ENCODE data around the gene CDCA7L. TPM values are rescaled to one million over a fixed set of nuclear protein-coding genes. Genes with fewer than 3 reads are reported as not detected.

CDCA7L gene
- total RNA-seq, 1 donor from 2014 or later, result 40.7 TPM

- no peak overlapping the region for H3K4me3 Mint-ChIP-seq (ENCODE audit: unreplicated experiment)
- H3K27ac Mint-ChIP-seq (ENCODE audit: unreplicated experiment), result no peak overlapping the region
- no peaks in the 10 kb centered on the region for H3K27me3 Mint-ChIP-seq (ENCODE audit: unreplicated experiment)
Observed at GRCh38 chr7:21980926-21981500, 35.3 kb upstream of the CDCA7L start.

DNA sequence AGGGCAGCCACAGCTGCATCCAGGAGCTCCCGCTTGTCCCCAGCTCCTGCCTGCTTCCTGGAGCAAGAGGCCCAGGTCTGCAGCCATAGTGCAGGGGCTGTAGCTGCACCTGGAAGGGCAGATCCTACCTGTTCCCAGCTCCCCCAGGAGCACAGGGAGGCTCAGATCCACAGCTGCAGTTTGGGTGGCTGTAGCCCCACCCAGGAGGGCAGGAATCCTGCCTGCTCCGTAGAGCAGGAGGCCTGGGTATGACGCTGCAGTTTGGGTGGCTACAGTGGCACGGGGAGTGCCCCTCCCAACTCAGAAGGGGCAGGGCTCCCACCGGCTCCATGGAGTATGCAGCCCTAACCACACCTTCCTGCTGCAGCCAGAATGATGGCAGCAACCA, 26.7 kb upstream of the CDCA7L start:
- Mint-ChIP-seq H3K9me3 (ENCODE audit: unreplicated experiment) (no peaks in the 10 kb centered on the region), H3K27ac (ENCODE audit: unreplicated experiment) (no peak overlapping the region), H3K4me1 (ENCODE audit: unreplicated experiment) (no peaks in the 10 kb centered on the region), H3K36me3 (ENCODE audit: low read depth, unreplicated experiment) (no peaks in the 10 kb centered on the region), H3K27me3 (ENCODE audit: unreplicated experiment) (peaks cover 2% of the 10 kb centered on the region), H3K4me3 (ENCODE audit: unreplicated experiment) (no peak overlapping the region)
- DNase-seq (ENCODE audit: low spot score), result no peak
- TF ChIP-seq CTCF (IDR thresholded peaks at IDR 0.05; ENCODE audit: unreplicated experiment), result no peak

More at GRCh38 chr7:21980926-21981500, 35.3 kb upstream of the CDCA7L start:
- Mint-ChIP-seq H3K4me1 (ENCODE audit: unreplicated experiment) (no peaks in the 10 kb centered on the region), H3K9me3 (ENCODE audit: unreplicated experiment) (no peaks in the 10 kb centered on the region), H3K36me3 (ENCODE audit: low read depth, unreplicated experiment) (no peaks in the 10 kb centered on the region)
- no peak for TF ChIP-seq CTCF (IDR thresholded peaks at IDR 0.05; ENCODE audit: unreplicated experiment)
- DNase-seq (ENCODE audit: low spot score), result no peak

DNA sequence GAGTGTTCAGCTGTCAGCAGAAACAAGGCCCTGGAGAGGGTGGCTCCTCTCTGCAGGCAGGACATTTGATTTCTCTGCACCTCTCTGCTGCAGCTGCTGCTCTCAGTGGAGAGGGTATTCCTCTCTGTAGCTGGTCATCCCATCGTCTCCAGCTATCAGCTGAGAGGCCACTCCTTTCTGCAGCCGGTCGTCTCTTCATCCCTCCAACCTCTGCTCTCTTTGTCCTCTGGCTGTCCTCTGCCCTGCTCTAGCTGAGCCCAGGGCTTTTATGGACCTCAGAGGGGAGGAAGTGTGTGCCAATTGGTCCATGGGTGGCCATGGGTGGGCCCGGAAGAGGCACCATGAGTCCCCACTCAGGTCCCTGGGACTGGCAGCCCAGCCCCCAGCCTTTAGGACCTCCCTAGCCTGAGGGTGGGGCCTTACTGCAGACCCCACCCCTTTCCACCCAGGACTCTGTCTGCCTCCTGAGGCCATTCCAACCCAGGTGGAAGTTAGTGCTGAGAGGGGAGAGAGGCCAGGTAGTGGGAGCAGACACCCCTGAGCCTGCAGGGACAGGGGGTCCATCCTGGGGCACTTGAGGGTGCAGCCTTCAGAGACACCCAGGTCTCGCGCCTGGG, 26.2 kb upstream of the CDCA7L start:
- no peak for DNase-seq (ENCODE audit: low spot score)
- no peaks in the 10 kb centered on the region for H3K36me3 Mint-ChIP-seq (ENCODE audit: low read depth, unreplicated experiment)
- H3K4me3 Mint-ChIP-seq (ENCODE audit: unreplicated experiment), result no peak overlapping the region
- H3K4me1 Mint-ChIP-seq (ENCODE audit: unreplicated experiment), result no peaks in the 10 kb centered on the region
- TF ChIP-seq CTCF (IDR thresholded peaks at IDR 0.05; ENCODE audit: unreplicated experiment), result no peak
- peaks cover 2% of the 10 kb centered on the region for H3K27me3 Mint-ChIP-seq (ENCODE audit: unreplicated experiment)
- no peak overlapping the region for H3K27ac Mint-ChIP-seq (ENCODE audit: unreplicated experiment)
- no peaks in the 10 kb centered on the region for H3K9me3 Mint-ChIP-seq (ENCODE audit: unreplicated experiment)

- peaks cover 2% of the 10 kb centered on the region for H3K27me3 Mint-ChIP-seq (ENCODE audit: unreplicated experiment)
- no peaks in the 10 kb centered on the region for H3K9me3 Mint-ChIP-seq (ENCODE audit: unreplicated experiment)
- no peak for TF ChIP-seq CTCF (IDR thresholded peaks at IDR 0.05; ENCODE audit: unreplicated experiment)
- no peaks in the 10 kb centered on the region for H3K4me1 Mint-ChIP-seq (ENCODE audit: unreplicated experiment)
- no peak overlapping the region for H3K4me3 Mint-ChIP-seq (ENCODE audit: unreplicated experiment)
- no peak for DNase-seq (ENCODE audit: low spot score)
- no peaks in the 10 kb centered on the region for H3K36me3 Mint-ChIP-seq (ENCODE audit: low read depth, unreplicated experiment)
- no peak overlapping the region for H3K27ac Mint-ChIP-seq (ENCODE audit: unreplicated experiment)
Observed at GRCh38 chr7:21969822-21970221, 24.1 kb upstream of the CDCA7L start.

- no peak for TF ChIP-seq CTCF (IDR thresholded peaks at IDR 0.05; ENCODE audit: unreplicated experiment)
- no peak overlapping the region for H3K27ac Mint-ChIP-seq (ENCODE audit: unreplicated experiment)
- no peak for DNase-seq (ENCODE audit: low spot score)
- H3K27me3 Mint-ChIP-seq (ENCODE audit: unreplicated experiment), result no peaks in the 10 kb centered on the region
- no peaks in the 10 kb centered on the region for H3K36me3 Mint-ChIP-seq (ENCODE audit: low read depth, unreplicated experiment)
- no peak overlapping the region for H3K4me3 Mint-ChIP-seq (ENCODE audit: unreplicated experiment)
- H3K9me3 Mint-ChIP-seq (ENCODE audit: unreplicated experiment), result no peaks in the 10 kb centered on the region
- no peaks in the 10 kb centered on the region for H3K4me1 Mint-ChIP-seq (ENCODE audit: unreplicated experiment)
Observed at GRCh38 chr7:21967598-21968003, 21.9 kb upstream of the CDCA7L start.
